G401 (cell line): ENCODE data around the gene BRMS1. TPM values are rescaled to one million over a fixed set of nuclear protein-coding genes. Genes with fewer than 3 reads are reported as not detected.

Experiments used
- DNase-seq: peaks from one replicate; pipeline ENCODE4 v3.0.0-alpha.2; 2015; ENCODE audit warnings: low spot score
- in situ Hi-C: cut with HindIII; loops from 2 replicates; pipeline ENCODE4 v1.10.0; 2016; ENCODE audit warnings: low sequenced_read_pairs, mixed read lengths
- total RNA-seq: library from RNA; depleted of rRNA; stranded (reverse); fragments of >200 nt; shearing (Covaris generic); gene quantifications from 2 replicates; pipeline ENCODE4 v1.2.3, GENCODE V29; 2014; rRNA removed

The BRMS1 gene
- total RNA-seq, 1 experiment from 2014 or later = 111 TPM

DNA sequence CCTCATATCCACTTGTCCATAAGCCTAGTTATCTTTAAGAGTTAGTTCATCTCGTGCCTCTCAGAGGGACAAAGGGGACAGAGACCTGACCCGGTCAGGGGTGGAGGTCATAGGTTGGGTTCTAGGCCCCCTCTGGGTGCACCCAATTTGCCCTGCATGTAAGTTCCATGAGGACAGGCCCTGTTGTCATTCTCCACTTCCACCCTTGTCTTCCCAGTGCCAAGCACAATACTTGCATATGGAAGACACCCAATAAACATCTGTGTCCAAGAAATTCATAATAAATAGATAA is 54.6 kb downstream of the BRMS1 start:
- in situ Hi-C loops = no loop called here
- no peak for DNase-seq

DNA sequence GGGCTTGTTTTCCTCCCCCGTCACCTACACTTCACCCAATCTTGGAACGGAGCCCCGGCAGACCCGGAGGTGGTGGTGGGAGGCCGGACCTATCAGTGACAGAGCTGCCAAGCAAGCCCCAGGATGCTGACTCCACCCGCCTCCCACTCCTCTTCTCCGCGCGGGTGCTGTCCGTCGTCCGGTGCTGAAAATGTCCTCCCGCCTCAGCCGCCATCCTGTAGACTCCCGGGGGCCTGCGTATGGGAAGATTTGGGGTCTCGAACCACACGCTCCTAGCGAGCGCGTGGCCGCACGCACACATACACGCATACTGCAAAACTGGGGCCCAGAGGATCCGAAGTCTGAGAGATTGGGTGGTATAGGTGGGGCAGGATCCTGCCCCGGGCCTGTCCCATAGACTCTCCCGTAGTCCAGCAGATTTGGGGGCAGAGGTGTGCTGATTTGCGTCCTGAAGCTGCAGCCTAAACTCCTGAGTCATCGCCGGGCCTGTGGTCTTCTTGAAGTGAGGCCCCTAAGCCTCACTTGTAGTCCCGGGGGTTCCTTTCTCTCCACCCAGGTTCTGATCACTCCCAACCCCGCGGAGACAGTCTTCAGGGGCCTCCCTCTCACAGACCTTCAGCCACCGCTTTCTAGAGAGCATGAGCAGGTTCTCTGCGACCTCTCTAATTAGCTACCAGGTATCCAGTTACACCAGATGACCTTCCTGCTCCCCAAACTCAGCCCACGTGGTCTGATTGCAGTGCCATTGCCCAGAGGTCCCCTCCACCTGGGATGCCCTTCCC is 55.2 kb downstream of the BRMS1 start:
- DNase-seq = no peak
- in situ Hi-C loops = no loop called here

DNA sequence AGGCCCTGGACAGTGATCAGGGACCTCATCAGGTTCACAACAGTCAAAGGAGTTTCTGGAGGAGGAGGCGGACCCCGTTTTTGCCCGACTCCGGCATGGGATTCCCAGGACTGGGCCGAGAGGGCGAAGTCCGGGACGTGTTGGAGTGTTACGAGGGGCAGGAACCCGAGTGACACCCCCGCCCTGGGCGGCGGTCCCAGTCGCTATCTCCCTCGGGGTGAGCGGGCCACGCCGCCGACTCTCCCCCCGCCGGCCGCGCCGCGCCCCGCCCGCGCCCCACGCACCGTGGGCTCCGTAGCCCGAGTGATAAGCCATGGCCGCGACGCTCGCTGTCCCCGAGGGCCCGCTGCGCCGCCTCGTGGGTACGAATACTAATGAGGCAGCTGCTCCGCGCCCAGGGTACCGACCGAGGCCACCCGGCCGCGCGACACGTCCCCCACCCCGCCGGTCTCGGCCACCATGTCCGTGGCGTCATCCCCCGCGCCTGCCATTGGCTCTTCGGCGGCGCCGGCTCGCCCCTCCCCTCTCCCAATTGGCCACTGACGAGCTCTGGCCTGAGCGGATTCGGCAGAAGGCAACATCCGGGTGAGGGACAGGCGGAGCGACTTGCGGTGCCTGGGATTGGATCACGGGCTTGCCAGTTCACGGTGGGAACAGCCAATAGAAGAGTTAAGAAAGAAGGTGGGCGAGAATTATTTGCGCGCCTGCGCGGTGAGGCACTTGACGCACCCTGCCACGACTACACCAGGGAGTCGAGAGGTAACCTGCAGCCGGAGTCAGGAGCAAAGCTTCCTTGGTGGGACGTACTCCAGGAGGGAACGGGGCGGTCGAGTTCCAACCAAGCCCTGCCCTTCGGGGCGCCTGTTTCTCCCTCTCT is 56.0 kb downstream of the BRMS1 start, which contains the start of gene YIF1A:
Gene YIF1A (minus strand): TSS at position 473 of the 877 bp plus-strand sequence. CDS start 158 bp downstream, at position 315.
- in situ Hi-C loops = no loop called here
- DNase-seq = peak; percentile 100

DNA sequence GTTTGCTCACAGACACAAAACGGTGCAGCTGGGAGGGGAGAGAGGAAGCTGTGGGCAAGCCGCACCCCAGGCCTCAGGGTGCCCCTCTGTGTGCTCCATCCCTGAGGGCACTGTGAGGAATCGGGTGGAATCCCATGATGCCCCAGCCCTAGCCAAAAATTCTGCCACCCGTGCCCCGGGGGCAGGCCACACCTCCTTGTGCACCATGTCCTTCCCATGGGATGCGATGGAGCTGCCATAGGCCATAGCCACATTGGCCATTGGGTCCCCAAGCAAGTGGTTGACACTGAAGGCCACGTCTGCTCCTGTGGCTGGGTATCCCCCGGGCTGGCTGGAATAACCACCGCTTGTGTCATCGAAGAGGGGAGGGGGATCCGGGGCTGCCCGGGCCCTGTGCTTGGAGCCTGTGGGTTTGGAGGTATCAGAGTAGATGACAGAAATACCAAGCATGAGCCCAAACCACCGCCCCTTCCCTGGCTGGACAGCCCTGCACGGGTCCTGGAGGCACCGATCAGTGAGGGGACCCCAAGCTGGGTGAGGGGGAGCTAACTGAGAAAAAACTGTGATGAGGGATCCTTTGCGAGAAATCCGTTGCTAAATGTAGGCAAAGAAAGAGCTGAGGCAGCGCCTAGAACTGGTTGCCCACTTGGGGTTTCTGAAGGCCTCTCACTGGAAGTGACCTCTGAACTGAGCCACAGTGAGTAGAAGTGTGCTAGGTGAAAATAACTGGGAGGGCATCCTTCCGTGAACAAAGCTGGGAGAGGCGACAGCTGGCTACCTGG is 56.8 kb downstream of the BRMS1 start:
- in situ Hi-C loops = no loop called here
- no peak for DNase-seq

Other genes with a start within 250 kb of the BRMS1 start
- 17.2 and 18.3 TPM in 2 replicates for gene KLC2, start 87.4 kb downstream of the BRMS1 start, total RNA-seq
- gene RAB1B, start 76.5 kb downstream of the BRMS1 start, total RNA-seq = 67.8 and 81.8 TPM in 2 replicates
- gene CNIH2, start 66.9 kb downstream of the BRMS1 start, total RNA-seq = 4.4 and 12.4 TPM in 2 replicates
- gene YIF1A, start 56.0 kb downstream of the BRMS1 start, total RNA-seq = 106 and 113 TPM in 2 replicates
- 2.8 TPM in 1 of 2 replicates, not detected in the other for gene TMEM151A, start 53.2 kb downstream of the BRMS1 start, total RNA-seq
- gene CD248, start 28.1 kb downstream of the BRMS1 start, total RNA-seq = 0.58 TPM in 1 of 2 replicates, not detected in the other
- gene RIN1, start 8.7 kb downstream of the BRMS1 start, total RNA-seq = 34.3 and 46.6 TPM in 2 replicates
- 22.2 and 23.7 TPM in 2 replicates for gene B4GAT1, start 2.5 kb upstream of the BRMS1 start, total RNA-seq
- gene SLC29A2, start 26.7 kb upstream of the BRMS1 start, total RNA-seq = 1.9 and 3.0 TPM in 2 replicates
- not detected in 2 replicates for gene NPAS4, start 75.9 kb upstream of the BRMS1 start, total RNA-seq
- gene MRPL11, start 93.7 kb upstream of the BRMS1 start, total RNA-seq = 129 and 148 TPM in 2 replicates
- gene PELI3, start 121.8 kb upstream of the BRMS1 start, total RNA-seq = 10.2 and 13.7 TPM in 2 replicates
- gene DPP3, start 135.3 kb upstream of the BRMS1 start, total RNA-seq = 140 and 160 TPM in 2 replicates
- 42.5 and 55.8 TPM in 2 replicates for gene BBS1, start 165.5 kb upstream of the BRMS1 start, total RNA-seq
- 35.3 and 36.0 TPM in 2 replicates for gene ZDHHC24, start 200.9 kb upstream of the BRMS1 start, total RNA-seq
- gene ACTN3, start 201.8 kb upstream of the BRMS1 start, total RNA-seq = 32.1 and 42.0 TPM in 2 replicates
- gene CTSF, start 223.5 kb upstream of the BRMS1 start, total RNA-seq = 518 and 594 TPM in 2 replicates
- 0.07 and 0.37 TPM in 2 replicates for gene CCDC87, start 248.0 kb upstream of the BRMS1 start, total RNA-seq
- gene CCS, start 248.1 kb upstream of the BRMS1 start, total RNA-seq = 181 and 230 TPM in 2 replicates